Measurements from ENCODE around the gene UBE4B. TPM values are rescaled to one million over a fixed set of nuclear protein-coding genes. Genes with fewer than 3 reads are reported as not detected.
"Not testable (repeated sequence)": the region's sequence is repeated elsewhere in the genome, so short reads cannot be mapped to it uniquely, and the experiment has no call there.

The UBE4B gene
- total RNA-seq, 1 experiment from 2014 or later, result 44.7 TPM

DNA sequence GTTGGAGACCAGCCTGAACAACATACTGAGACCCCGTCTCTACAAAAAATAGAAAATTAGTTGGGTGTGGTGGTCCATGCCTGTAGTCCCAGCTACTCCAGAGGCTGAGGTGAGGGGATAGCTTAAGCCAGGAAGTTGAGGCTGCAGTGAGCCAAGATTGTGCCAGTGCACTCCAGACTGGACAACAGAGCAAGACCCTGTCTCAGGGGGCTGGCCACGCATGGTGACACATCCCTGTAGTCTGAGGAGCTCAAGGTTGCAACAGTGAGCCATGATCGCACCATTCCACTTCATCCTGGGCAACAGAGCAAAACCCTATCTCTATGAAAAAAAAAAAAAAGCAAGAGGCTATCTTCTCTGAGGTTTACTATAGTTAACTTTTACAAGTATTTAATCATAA lies 12.7 kb upstream of the UBE4B start (continued):
- TF ChIP-seq, protein P1, sequence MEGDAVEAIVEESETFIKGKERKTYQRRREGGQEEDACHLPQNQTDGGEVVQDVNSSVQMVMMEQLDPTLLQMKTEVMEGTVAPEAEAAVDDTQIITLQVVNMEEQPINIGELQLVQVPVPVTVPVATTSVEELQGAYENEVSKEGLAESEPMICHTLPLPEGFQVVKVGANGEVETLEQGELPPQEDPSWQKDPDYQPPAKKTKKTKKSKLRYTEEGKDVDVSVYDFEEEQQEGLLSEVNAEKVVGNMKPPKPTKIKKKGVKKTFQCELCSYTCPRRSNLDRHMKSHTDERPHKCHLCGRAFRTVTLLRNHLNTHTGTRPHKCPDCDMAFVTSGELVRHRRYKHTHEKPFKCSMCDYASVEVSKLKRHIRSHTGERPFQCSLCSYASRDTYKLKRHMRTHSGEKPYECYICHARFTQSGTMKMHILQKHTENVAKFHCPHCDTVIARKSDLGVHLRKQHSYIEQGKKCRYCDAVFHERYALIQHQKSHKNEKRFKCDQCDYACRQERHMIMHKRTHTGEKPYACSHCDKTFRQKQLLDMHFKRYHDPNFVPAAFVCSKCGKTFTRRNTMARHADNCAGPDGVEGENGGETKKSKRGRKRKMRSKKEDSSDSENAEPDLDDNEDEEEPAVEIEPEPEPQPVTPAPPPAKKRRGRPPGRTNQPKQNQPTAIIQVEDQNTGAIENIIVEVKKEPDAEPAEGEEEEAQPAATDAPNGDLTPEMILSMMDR (IDR thresholded peaks at IDR 0.05 in 2 of 3, conservative IDR thresholded peaks at IDR 0.05 in 1 of 3; ENCODE audit: borderline replicate concordance in 1 of 3, insufficient read depth in 1 of 3, low read depth in 2 of 3, low read length in 2 of 3), result no peak
- TF ChIP-seq JUND (IDR thresholded peaks at IDR 0.05) (no peak), FOSL1 (IDR thresholded peaks at IDR 0.05; ENCODE audit: low read depth) (no peak), ELF1 (IDR thresholded peaks at IDR 0.05; ENCODE audit: borderline replicate concordance, low read depth) (no peak), SRF (IDR thresholded peaks at IDR 0.05; ENCODE audit: low read depth) (no peak), EGR1 (IDR thresholded peaks at IDR 0.05; ENCODE audit: low read depth) (no peak)

DNA sequence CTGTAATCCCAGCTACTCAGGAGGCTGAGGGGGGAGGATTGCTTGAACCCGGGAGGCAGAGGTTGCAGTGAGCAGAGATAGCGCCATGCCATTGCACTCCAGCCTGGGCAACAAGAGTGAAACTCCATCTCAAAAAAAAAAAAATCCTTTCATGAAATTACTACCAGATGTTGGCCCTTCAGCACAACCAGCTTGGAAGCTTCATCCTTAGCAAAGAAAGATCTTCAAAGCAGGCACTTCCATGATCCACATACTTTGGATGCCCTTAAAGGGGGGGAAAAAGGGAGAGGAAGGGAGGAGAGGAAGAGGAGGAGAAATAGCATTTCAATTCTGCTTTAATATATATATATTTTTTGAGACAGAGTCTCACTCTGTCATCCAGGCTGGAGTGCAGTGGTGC lies 12.1 kb upstream of the UBE4B start:
- H3K36me3 ChIP-seq (ENCODE audit: control insufficient read depth in 1 of 2, insufficient read depth in 2 of 2, low read length in 2 of 2); H3K27me3 ChIP-seq (ENCODE audit: insufficient read depth, low read length); BruUV-seq (replicated peaks); ATAC-seq; H3K9ac ChIP-seq (ENCODE audit: low read length); CTCF ChIA-PET; intact Hi-C loops (cut with micrococcal nuclease); H3K27ac ChIP-seq (ENCODE audit: low read depth, low read length); H3K4me2 ChIP-seq (ENCODE audit: low read length); H3K79me2 ChIP-seq (ENCODE audit: insufficient read depth, low read length); H3K4me1 ChIP-seq (ENCODE audit: control insufficient read depth in 1 of 2, insufficient read depth in 2 of 2, low read length in 2 of 2); H2AFZ ChIP-seq (ENCODE audit: low read depth, low read length, poor library complexity, severe bottlenecking); H3K9me2 ChIP-seq (ENCODE audit: insufficient read depth); DNase-seq (ENCODE audit: low read depth, low spot score); H4K20me1 ChIP-seq (ENCODE audit: insufficient read depth); H3K4me3 ChIP-seq (replicated peaks in 1 of 2; ENCODE audit: low read depth in 1 of 2, low read length in 2 of 2); POLR2A ChIA-PET; H3K9me3 ChIP-seq (ENCODE audit: control insufficient read depth in 1 of 2, insufficient read depth in 1 of 2, low read depth in 1 of 2, low read length in 2 of 2): not testable (repeated sequence)
- RAD21 ChIA-PET (ENCODE audit: low non-redundant PET in 1 of 2, low total read pairs in 2 of 2, uncharacterized antibody in 2 of 2, unreplicated experiment in 2 of 2), result interaction anchor here in 1 of 2 experiments (0.7 kb wide), 1 partner anchor 41 kb away, joined by 3 read pairs; no protein-coding TSS in a partner anchor

DNA sequence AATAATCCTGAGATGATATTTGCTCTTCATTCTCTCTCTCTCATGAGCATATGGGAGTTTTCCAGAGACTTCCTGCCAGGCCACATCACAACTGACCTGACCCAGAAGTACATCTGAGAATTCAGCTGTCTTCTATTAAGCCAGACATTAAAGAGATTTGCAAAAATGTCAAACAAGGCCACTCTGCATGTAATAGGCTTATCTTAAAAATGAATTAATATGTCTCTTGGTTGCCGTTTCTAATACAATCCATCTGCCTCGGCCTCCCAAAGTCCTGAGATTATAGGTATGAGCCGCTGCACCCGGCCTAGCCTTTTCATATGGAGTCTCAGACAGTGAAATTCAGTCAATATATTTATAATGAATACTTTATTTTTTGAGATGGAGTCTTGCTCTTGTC lies 10.8 kb upstream of the UBE4B start:
- BruUV-seq (replicated peaks); H3K4me2 ChIP-seq (ENCODE audit: low read length); H3K79me2 ChIP-seq (ENCODE audit: insufficient read depth, low read length); intact Hi-C loops (cut with micrococcal nuclease); H3K9me2 ChIP-seq (ENCODE audit: insufficient read depth); H2AFZ ChIP-seq (ENCODE audit: low read depth, low read length, poor library complexity, severe bottlenecking); H3K36me3 ChIP-seq (ENCODE audit: control insufficient read depth in 1 of 2, insufficient read depth in 2 of 2, low read length in 2 of 2); DNase-seq (ENCODE audit: low read depth, low spot score); H4K20me1 ChIP-seq (ENCODE audit: insufficient read depth); H3K27ac ChIP-seq (ENCODE audit: low read depth, low read length); H3K9ac ChIP-seq (ENCODE audit: low read length); H3K4me1 ChIP-seq (ENCODE audit: control insufficient read depth in 1 of 2, insufficient read depth in 2 of 2, low read length in 2 of 2); ATAC-seq; H3K4me3 ChIP-seq (replicated peaks in 1 of 2; ENCODE audit: low read depth in 1 of 2, low read length in 2 of 2); POLR2A ChIA-PET; CTCF ChIA-PET; RAD21 ChIA-PET (ENCODE audit: low non-redundant PET in 1 of 2, low total read pairs in 2 of 2, uncharacterized antibody in 2 of 2, unreplicated experiment in 2 of 2); H3K9me3 ChIP-seq (ENCODE audit: control insufficient read depth in 1 of 2, insufficient read depth in 1 of 2, low read depth in 1 of 2, low read length in 2 of 2); H3K27me3 ChIP-seq (ENCODE audit: insufficient read depth, low read length): not testable (repeated sequence)
